Measurements from ENCODE around the gene TMCC3.
A peak's percentile ranks its signal among the peaks of the same experiment; 100 is the strongest.

Gene TMCC3

GRCh38 chr12:94676922-94677321 lies 26.6 kb upstream of the TMCC3 start:
- Histone ChIP-seq H3K4me3 (ENCODE audit: low read depth, low read length) (no peak overlapping the region), H3K36me3 (ENCODE audit: control insufficient read depth in 1 of 2, insufficient read depth in 2 of 2, low read length in 2 of 2) (no peaks in the 10 kb centered on the region), H3K23ac (ENCODE audit: low read length) (no peak overlapping the region), H4K91ac (ENCODE audit: low read depth, low read length) (no peak overlapping the region), H2AK5ac (ENCODE audit: low read length) (no peak overlapping the region), H2BK120ac (ENCODE audit: insufficient read depth, low read length, poor library complexity) (no peak overlapping the region), H4K12ac (ENCODE audit: low read depth, low read length) (no peak overlapping the region), H3K14ac (ENCODE audit: low read length) (no peak overlapping the region), H3K27me3 (ENCODE audit: insufficient read depth, low read length) (no peaks in the 10 kb centered on the region), H3K27ac (ENCODE audit: low read depth, low read length) (peak overlapping the region; percentile 0), H3K9ac (ENCODE audit: low read length) (no peak overlapping the region), H3K4me1 (ENCODE audit: control insufficient read depth in 1 of 2, insufficient read depth in 2 of 2, low read length in 2 of 2) (peaks cover 4 to 16% of the 10 kb centered on the region in 2 experiments), H3K4me2 (ENCODE audit: low read length) (no peak overlapping the region), H3K18ac (ENCODE audit: low read length) (no peak overlapping the region), H2BK12ac (ENCODE audit: low read length) (no peak overlapping the region), H3K9me3 (ENCODE audit: insufficient read depth, low read depth, low read length) (no peaks in the 10 kb centered on the region), H2BK5ac (ENCODE audit: low read depth, low read length, poor library complexity) (no peak overlapping the region), H3K4ac (ENCODE audit: low read depth, low read length) (no peak overlapping the region), H2AFZ (ENCODE audit: insufficient read depth, low read length, poor library complexity) (no peak overlapping the region), H4K8ac (ENCODE audit: low read depth, low read length) (no peak overlapping the region), H3K79me2 (ENCODE audit: control insufficient read depth, insufficient read depth, low read length, poor library complexity) (no peaks in the 10 kb centered on the region), H3K79me1 (ENCODE audit: low read length) (peaks cover 3% of the 10 kb centered on the region)
- peak in 1 of 2 donors; percentile 23 for DNase-seq
- WGBS (ENCODE audit: extremely low coverage, insufficient coverage, insufficient read length) = no CpG with 5 or more reads among the region's 2 CpGs

DNA sequence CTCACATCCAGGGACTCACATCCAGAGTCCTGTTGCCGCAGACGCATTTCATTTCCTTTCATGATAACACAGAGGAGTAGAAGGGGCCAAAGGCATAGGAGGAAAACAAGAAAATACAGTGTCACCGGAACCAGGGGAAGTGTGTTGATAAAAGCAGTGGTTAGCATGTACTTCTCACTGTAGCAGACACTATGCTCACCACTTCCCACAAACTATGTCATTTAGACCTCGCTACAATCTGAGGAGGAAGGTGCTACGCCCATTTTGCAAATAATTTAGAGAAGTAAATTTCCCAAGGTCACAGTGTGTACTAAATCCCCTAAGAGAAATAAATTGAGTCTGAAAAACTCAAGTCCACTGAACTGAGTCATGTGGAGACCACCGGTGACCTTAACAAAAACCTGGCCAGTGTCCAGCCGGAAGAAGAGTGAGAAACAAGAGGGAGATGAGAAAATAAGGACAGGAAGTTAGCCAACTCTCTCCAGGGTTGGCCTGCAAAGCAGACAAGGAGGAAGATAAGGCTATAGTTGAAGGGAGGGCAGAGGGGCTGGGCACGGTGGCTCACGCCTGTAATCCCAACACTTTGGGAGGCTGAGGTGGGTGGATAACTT lies 25.8 kb upstream of the TMCC3 start:
- Histone ChIP-seq H2BK120ac (ENCODE audit: insufficient read depth, low read length, poor library complexity) (no peak overlapping the region), H3K9me3 (ENCODE audit: insufficient read depth, low read depth, low read length) (no peaks in the 10 kb centered on the region), H3K36me3 (ENCODE audit: control insufficient read depth in 1 of 2, insufficient read depth in 2 of 2, low read length in 2 of 2) (no peaks in the 10 kb centered on the region), H2BK5ac (ENCODE audit: low read depth, low read length, poor library complexity) (no peak overlapping the region), H3K14ac (ENCODE audit: low read length) (no peak overlapping the region), H3K4me2 (ENCODE audit: low read length) (no peak overlapping the region), H3K4ac (ENCODE audit: low read depth, low read length) (no peak overlapping the region), H3K79me1 (ENCODE audit: low read length) (peaks cover 3% of the 10 kb centered on the region), H2BK12ac (ENCODE audit: low read length) (no peak overlapping the region), H3K9ac (ENCODE audit: low read length) (no peak overlapping the region), H3K18ac (ENCODE audit: low read length) (peak overlapping the region; percentile 11), H2AK5ac (ENCODE audit: low read length) (no peak overlapping the region), H3K4me1 (ENCODE audit: control insufficient read depth in 1 of 2, insufficient read depth in 2 of 2, low read length in 2 of 2) (peaks cover 4 to 16% of the 10 kb centered on the region in 2 experiments), H4K12ac (ENCODE audit: low read depth, low read length) (no peak overlapping the region), H4K91ac (ENCODE audit: low read depth, low read length) (no peak overlapping the region), H3K4me3 (ENCODE audit: low read depth, low read length) (no peak overlapping the region), H2AFZ (ENCODE audit: insufficient read depth, low read length, poor library complexity) (no peak overlapping the region), H4K8ac (ENCODE audit: low read depth, low read length) (no peak overlapping the region), H3K79me2 (ENCODE audit: control insufficient read depth, insufficient read depth, low read length, poor library complexity) (no peaks in the 10 kb centered on the region), H3K27me3 (ENCODE audit: insufficient read depth, low read length) (no peaks in the 10 kb centered on the region), H3K23ac (ENCODE audit: low read length) (no peak overlapping the region), H3K27ac (ENCODE audit: low read depth, low read length) (no peak overlapping the region)
- peak in 1 of 2 donors; percentile 31 for DNase-seq
- no CpG with 5 or more reads among the region's 9 CpGs for WGBS (ENCODE audit: extremely low coverage, insufficient coverage, insufficient read length)

DNA sequence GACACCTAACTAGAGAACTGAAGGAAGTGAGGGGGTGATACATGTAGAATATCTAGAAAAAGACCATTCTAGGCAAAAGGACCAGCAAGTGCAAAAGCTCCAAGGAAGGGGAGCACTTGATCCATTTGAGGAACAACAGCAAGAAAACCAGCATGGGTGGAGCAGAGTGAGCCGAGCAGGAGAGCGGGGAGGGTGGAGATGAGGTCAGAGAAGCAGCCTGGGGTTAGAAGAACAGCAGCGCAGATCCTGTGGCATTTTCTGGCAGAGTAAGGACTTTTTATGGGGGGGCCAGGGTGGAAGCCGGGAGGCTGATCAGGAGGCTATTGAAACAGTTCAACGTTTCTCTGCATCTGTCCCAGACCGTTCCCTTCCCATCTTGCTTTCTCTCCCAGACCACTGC lies 24.5 kb upstream of the TMCC3 start:
- no peaks in the 10 kb centered on the region for H3K27me3 ChIP-seq (ENCODE audit: insufficient read depth, low read length)
- no peak overlapping the region for H2BK5ac ChIP-seq (ENCODE audit: low read depth, low read length, poor library complexity)
- H3K9me3 ChIP-seq (ENCODE audit: insufficient read depth, low read depth, low read length) = no peaks in the 10 kb centered on the region
- no peak overlapping the region for H3K4ac ChIP-seq (ENCODE audit: low read depth, low read length)
- no peak overlapping the region for H4K8ac ChIP-seq (ENCODE audit: low read depth, low read length)
- no CpG with 5 or more reads among the region's 6 CpGs for WGBS (ENCODE audit: extremely low coverage, insufficient coverage, insufficient read length)
- H2BK120ac ChIP-seq (ENCODE audit: insufficient read depth, low read length, poor library complexity) = no peak overlapping the region
- no peak overlapping the region for H4K91ac ChIP-seq (ENCODE audit: low read depth, low read length)
- H3K36me3 ChIP-seq (ENCODE audit: control insufficient read depth in 1 of 2, insufficient read depth in 2 of 2, low read length in 2 of 2) = no peaks in the 10 kb centered on the region
- no peak overlapping the region for H3K23ac ChIP-seq (ENCODE audit: low read length)
- no peak overlapping the region for H2BK12ac ChIP-seq (ENCODE audit: low read length)
- H3K9ac ChIP-seq (ENCODE audit: low read length) = no peak overlapping the region
- DNase-seq = no peak
- H2AK5ac ChIP-seq (ENCODE audit: low read length) = no peak overlapping the region
- no peak overlapping the region for H3K27ac ChIP-seq (ENCODE audit: low read depth, low read length)
- peaks cover 3% of the 10 kb centered on the region for H3K79me1 ChIP-seq (ENCODE audit: low read length)
- no peak overlapping the region for H3K4me2 ChIP-seq (ENCODE audit: low read length)
- no peak overlapping the region for H3K18ac ChIP-seq (ENCODE audit: low read length)
- H2AFZ ChIP-seq (ENCODE audit: insufficient read depth, low read length, poor library complexity) = no peak overlapping the region
- no peak overlapping the region for H4K12ac ChIP-seq (ENCODE audit: low read depth, low read length)
- no peak overlapping the region for H3K4me3 ChIP-seq (ENCODE audit: low read depth, low read length)
- H3K14ac ChIP-seq (ENCODE audit: low read length) = no peak overlapping the region
- peaks cover 5 to 16% of the 10 kb centered on the region in 2 experiments for H3K4me1 ChIP-seq (ENCODE audit: control insufficient read depth in 1 of 2, insufficient read depth in 2 of 2, low read length in 2 of 2)
- no peaks in the 10 kb centered on the region for H3K79me2 ChIP-seq (ENCODE audit: control insufficient read depth, insufficient read depth, low read length, poor library complexity)

DNA sequence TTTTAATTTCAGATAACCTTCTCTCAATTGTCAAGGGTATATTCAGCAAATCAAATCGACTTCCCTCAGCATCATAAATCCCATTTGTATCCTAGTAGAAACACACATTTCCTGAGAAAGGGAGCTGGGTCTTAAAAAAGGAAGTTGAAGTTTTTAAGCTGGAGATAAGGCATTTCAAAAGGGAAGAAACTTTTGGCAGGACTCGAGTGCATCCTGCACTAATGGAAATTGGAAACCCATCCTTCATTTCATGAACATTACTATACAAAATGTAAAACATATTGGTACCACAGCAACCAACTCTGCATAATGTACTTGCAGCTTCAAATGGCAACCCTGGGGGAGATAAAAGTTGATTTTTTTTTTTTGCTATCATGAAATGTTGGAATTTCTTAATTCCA lies 23.7 kb upstream of the TMCC3 start:
- H2AFZ ChIP-seq (ENCODE audit: insufficient read depth, low read length, poor library complexity) = no peak overlapping the region
- H3K9ac ChIP-seq (ENCODE audit: low read length) = no peak overlapping the region
- H4K8ac ChIP-seq (ENCODE audit: low read depth, low read length) = no peak overlapping the region
- H3K36me3 ChIP-seq (ENCODE audit: control insufficient read depth in 1 of 2, insufficient read depth in 2 of 2, low read length in 2 of 2) = no peaks in the 10 kb centered on the region
- WGBS (ENCODE audit: extremely low coverage, insufficient coverage, insufficient read length) = no CpG with 5 or more reads among the region's 2 CpGs
- no peaks in the 10 kb centered on the region for H3K79me2 ChIP-seq (ENCODE audit: control insufficient read depth, insufficient read depth, low read length, poor library complexity)
- no peak overlapping the region for H3K4me3 ChIP-seq (ENCODE audit: low read depth, low read length)
- peaks cover 7 to 11% of the 10 kb centered on the region in 2 experiments for H3K4me1 ChIP-seq (ENCODE audit: control insufficient read depth in 1 of 2, insufficient read depth in 2 of 2, low read length in 2 of 2)
- H3K79me1 ChIP-seq (ENCODE audit: low read length) = peaks cover 3% of the 10 kb centered on the region
- no peak overlapping the region for H3K27ac ChIP-seq (ENCODE audit: low read depth, low read length)
- no peak overlapping the region for H4K91ac ChIP-seq (ENCODE audit: low read depth, low read length)
- no peak overlapping the region for H3K4ac ChIP-seq (ENCODE audit: low read depth, low read length)
- H2AK5ac ChIP-seq (ENCODE audit: low read length) = no peak overlapping the region
- no peak overlapping the region for H3K14ac ChIP-seq (ENCODE audit: low read length)
- no peak overlapping the region for H3K23ac ChIP-seq (ENCODE audit: low read length)
- H3K9me3 ChIP-seq (ENCODE audit: insufficient read depth, low read depth, low read length) = no peaks in the 10 kb centered on the region
- no peak for DNase-seq
- no peak overlapping the region for H2BK120ac ChIP-seq (ENCODE audit: insufficient read depth, low read length, poor library complexity)
- H3K4me2 ChIP-seq (ENCODE audit: low read length) = no peak overlapping the region
- no peak overlapping the region for H4K12ac ChIP-seq (ENCODE audit: low read depth, low read length)
- no peak overlapping the region for H2BK5ac ChIP-seq (ENCODE audit: low read depth, low read length, poor library complexity)
- no peak overlapping the region for H3K18ac ChIP-seq (ENCODE audit: low read length)
- no peak overlapping the region for H2BK12ac ChIP-seq (ENCODE audit: low read length)
- no peaks in the 10 kb centered on the region for H3K27me3 ChIP-seq (ENCODE audit: insufficient read depth, low read length)

Measured in trophoblast cell (in vitro differentiated cells and primary cell).